Epidermal melanocyte (primary cell): ENCODE data around the gene FOXG1.

Source experiments
- DNase-seq: peaks from one replicate; pipeline ENCODE4 v3.0.0; 2011; ENCODE audit warnings: low spot score; ENCODE audit not compliant: insufficient read length

The FOXG1 gene

DNA sequence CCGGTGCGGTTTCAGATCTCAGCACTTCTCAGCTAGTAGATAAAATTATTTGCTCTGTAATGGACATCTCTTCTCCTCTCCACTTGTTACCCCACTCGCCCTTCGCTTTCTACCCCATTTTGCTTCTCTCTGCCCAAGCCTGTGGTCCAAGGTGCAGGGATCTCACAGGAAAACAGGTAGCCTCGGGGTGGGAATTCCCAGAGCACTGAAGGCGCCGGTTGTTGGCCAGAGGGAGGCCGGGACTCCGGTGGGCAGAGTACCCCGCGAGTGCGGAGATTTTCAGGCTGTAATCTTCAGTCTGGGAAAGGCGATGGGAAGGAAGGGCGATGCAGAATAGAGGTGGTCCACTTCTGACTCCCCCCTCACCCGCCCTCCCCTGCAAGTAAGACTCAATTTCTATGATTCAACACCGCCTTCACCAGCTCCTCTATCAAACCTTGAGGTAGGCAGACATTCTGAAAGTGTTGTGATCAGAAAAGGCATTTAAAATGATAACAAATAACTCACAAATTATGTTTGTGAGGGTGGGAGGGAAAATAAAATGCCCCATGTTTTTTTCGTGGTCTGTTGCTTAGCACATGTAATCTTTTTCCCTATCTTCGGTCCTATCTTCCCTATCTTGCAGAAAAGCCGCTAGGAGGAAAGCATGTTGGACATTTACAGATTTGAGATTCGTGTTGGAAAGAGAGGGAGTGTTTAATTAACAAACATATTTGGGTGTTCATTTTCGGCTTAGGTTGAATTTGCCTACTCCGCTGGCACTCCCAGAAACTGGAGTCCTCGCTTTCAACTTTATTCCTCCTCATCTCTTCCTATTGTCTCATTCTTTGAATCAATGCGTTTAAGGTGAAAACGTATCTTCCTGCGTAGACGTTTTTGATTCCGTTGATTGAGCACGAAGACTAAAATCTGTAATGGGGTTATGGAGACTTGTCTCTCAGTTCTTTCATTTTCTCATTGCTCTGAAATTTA, 8.5 kb downstream of the FOXG1 start:
- no peak for DNase-seq

DNA sequence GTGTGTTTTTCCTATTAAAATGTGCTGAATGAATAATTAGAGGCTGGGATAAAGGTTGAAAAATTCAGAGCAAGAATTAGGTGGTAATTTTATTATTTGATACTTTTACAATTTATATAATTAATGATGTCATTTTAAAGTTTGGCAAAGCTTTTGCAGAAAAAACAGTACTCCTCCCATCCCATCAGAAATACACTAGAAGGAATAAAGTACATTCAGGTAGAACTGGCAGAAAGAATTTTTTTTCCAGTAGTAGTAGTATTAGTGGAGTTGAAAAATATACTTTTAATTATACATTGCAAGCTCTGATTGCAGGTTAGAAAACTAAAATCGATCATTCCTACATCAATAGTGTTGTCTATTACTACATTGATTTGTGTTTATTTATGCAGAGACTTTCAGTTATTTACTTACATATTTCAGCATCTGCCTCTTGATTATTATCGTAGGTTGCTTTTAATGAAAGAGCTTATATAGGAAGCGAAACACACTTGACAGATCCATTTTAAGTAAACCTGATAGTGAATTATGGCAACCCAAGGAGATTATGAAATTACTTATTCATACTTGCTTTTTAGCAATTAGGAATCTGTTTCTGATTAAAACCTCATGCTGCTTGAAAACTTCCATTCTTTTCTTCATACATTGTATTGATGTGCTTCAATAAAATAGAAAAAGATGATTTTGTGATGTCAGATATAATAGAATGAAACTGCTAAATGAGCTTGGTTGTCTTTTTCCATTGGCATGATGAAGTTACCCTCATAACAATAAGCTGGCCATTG, 10.1 kb downstream of the FOXG1 start:
- DNase-seq = no peak

DNA sequence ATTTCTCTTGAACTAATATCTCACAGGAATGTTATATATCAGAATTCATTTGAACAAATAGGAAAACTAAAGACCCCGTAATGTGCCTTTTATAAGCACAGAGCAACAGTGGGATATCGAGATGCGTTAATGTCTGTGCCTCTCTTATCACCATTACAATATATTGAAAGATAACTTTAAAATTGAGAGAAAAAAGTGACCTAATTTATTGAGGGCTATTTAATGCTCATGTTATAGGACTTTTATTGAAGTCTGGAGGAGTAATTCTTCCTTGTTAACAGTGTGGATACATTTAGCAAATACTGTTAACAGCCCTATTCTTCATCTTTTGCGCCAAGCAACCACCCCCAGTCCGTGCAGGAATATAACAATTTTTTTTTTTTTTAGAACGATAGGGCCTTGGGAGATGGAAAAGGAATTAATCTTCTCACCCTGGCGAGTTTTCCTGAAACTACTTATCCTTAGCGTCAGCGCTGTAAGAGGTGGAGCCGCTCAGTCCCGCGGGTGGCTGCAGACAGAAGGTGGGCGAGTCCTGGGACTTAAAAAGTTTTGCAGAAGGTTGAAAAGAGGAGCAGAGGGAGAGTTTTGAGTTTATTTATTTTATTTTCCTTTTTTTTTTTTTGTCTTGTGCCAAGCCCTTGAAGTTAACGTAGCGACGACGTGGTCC, 11.0 kb downstream of the FOXG1 start:
- no peak for DNase-seq

DNA sequence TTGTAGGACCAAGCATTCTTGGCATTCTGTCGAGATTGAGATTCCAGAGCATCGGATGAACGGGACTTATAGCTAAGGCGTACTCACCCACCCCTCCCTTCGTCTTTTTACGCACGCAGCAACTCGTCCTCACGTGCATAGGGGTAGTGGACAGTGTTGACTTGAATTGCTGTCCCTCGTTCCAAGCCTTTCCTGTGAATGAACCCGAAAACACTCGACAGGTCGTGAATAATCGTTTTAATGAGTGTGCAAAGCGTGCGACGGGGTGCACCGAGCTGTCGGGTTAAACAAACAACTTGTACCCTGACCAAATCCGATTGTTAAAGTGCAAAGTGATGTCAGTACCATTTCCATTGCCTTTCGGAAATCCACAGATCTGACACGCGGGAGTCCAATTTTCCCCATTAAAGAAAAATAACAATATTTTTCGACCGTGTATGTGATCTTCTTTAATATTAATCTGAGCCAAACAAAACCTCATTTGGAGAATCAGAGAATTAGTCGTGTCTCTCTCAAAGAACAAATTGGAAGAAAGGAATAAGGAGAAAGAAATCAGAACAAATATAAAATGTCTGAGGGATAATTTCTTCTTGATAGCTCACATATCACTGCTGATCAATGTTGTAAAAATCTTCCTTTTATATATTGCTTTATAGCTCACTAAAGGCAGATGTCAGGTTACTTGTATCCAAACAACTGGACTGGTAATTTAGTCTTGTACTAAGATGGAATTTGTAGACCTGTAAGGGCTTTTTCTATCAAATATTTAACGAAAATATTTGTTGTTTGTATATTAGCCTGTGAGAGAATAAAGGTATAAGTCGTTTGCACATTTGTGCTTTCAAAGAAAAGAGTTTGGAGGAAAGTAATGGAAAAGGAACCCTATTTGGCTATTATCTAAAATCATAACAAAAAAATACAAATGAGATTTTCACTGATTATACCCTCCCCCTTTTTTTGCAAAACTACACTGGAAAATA, 11.8 kb downstream of the FOXG1 start:
- DNase-seq = no peak

DNA sequence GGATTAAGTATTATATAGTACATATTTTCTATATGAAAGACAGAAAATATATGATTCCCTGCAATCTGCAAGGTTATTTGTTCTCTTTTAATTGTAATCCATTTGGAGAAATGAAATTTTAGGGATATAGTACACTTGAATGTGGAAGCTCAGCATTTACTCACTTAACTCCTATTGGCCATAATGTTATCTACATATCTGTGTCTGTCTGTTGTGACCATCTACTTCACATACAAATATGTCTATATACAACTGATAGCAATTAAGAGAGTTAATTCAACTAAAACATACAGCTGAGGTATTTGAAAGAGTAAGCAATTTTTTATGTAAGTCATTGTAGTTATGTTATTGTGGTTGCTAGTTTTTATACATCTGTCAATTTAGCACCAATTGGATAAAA, 12.9 kb downstream of the FOXG1 start:
- DNase-seq = no peak

DNA sequence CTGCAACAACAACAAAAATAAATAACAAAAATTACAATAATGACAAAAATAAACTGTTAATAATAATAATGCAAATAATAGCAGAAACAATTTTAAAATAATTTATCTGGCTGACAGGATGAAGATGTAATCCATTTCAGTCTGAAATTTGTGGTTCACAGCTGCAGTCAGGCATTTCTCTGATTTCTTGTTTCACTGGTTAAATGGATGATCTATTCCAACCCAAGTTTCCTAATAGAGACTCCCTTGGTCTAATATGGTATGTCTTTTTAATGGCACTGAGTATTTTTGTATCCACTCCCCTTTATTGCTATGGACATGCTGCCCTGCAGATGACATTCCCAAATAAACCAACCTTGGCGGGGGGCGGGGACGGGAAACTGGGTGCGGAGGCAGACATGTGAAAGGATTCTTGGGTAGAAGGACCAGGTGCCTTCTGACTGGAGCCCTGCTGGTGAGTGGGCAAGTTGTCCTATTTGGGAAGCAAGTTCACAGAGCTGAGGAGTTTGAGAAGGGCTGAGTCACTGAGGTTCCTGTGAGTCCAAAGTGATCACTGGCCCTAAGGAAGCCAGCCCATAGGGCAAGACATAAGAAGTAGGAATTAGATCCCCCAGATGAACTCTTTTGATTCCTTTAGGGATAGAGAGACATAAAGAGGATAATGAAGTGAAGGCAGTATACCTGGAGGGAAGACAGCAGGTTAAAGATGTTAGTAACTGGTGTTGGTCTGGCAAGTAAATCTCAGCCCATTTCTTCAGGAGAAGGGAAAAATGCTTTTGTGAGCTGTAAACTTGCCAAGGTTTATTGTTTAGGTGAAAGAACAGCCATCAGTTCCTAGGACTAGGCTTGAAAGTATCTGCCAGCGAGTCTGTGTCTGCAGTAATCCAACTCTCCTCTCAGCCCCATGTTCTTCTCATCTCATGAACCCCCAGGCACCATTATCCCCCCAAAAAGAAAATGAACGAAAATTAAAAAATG, 14.5 kb downstream of the FOXG1 start:
- DNase-seq = no peak

DNA sequence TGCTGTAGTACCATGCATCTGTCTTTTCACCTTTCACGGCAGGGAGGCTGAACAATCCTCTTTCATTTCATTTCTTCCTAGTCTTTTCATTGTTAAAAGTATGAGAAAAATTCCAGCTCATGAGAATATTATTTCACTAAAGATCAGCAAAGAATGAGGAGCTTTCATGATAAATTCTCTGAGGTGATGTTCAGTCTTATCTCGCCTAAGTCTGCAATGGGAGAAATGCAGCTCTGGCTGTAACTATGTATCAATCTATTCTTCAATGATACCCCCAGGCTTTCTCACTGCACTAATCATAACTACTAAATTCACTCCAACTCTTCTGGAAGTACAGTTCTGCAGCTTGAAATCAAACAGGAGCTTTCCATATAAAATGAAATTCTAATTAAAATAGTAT, 15.7 kb downstream of the FOXG1 start:
- no peak for DNase-seq

DNA sequence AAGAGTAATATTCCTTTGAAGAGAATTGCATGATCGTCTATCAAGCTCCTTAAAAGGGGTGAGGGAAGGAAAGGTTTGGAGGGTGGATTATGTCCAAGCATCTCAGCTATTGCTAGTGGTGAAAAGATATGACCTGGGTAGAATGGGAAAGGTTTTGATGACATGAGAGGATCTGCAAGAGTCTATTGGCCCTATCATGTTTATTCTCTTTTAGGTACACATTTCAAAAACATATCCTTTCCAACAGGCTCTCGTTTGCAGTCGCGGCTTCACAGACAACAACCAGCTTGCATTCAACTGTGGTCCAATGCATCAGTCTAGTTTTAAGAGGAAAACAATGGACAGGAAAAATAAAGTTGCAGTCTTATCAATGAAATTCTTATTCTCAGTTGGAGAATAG, 17.1 kb downstream of the FOXG1 start:
- no peak for DNase-seq

DNA sequence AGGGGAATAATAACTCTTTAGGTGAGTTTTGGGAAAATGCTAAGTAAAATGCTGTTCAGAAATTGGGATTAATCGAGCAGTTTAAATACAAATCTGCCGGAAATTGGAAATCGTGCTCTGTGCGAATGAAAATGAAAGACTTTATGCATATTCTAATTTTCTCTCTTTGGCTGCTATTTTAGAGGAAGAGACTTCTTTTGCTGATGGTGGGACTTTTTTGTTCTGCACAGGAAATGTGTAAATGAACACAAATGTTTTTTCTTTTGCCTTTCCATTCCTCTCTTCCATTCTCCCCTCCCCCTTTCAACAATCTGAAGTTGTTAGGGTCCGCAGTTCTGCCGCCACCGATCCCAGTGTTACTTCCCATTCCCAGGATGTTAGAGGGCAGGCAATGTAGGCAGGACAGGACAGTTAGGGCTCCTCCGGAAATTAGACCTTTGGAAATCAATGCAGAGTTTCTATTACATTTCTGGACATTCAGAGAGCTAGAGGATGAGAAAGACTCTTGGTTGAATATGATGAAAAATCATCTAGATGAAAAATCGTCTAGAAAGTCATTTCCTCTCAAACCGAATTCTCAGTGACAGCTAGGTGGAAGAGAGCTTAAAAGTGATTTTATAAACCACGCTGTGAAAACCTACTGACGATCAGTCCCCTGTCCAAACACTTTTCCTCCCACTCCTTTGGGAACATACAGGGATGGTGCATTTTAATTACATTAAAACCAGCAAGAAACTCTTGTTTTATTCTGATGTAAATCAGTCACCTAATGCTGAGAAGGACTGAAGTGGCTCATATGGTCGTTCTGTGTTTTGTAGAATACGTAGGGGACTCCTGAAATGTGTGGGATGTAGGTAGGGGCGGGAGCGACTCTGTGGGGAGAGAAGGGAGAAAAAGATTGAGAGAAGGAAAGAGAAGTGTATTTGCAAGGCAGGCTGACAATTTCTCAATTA, 17.8 kb downstream of the FOXG1 start:
- DNase-seq = no peak

DNA sequence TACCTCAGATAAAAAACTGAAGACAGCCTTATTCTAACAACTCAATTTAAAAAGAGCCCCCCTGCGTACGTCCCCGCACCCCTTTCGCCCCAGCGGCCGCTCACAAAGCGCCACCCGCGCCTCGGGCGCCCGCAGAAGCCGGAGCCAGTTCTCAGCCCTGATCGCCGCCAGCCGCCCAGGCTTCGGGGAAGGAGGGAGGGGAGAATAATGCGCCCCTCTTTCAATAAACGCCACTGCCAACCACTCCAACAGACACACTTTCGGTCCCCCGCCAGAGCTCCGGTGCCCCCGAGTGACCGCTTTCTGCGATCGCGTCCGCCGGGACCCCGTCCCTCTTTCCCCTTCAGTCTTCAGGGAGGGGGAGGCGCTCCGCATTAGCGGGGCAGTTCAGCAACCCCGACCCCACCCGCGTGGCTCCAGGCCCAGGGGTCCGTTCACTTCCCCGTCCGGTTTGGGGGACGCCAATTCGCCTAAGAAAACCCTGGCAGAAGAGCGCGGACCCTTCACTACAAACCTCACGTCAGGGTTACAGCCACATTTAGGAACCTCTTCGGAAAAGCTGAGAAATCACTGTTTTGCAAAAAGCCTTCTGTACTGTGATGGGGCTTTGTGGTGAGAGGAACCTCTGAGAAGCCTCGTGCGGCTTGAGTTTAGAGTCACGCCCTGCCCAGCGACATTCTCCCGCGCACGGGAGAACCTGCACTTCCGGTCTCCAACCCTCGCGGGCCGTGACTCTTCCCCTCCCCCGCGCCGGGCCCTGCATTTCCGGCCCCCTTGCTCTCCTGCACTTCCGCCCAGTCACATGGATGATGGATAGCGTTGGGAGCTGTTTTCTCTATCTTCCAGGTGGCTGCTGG, 18.7 kb downstream of the FOXG1 start:
- DNase-seq = no peak

DNA sequence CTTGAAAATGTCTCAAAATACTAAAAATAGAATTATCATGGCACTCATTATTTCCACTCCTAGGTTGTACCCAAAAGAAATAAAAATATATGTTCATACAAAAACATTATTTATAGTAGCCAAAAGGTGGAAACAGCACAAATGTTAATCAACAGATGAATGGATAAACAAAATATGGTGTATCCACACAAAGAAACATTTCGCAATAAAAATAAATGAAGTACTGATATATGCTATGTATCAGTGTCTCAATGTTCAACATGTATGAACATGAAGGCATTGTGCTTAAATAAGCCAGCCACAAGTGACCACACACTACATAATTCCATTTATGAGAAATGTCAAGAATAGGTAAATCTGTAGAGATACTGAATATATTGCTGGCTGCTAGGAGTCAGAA, 40.9 kb downstream of the FOXG1 start:
- DNase-seq = no peak

DNA sequence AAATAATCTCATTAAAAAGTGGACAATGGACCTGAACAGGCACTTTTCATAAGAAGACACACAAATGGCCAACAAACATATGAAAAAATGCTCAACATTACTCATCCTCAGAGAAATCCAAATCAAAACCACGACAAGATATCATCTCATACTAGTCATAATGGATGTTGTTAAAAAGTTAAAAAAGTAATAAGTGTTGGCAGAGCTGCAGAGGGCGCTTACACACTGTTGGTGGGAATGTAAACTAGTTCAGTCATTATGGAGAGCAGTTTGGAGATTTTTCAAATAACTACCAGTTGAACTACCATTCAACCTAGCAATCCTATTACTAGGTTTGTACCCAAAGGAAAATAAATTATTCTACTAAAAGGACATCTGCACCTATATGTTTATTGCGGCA, 47.2 kb downstream of the FOXG1 start:
- DNase-seq = no peak
